HG02678 (cell line): ENCODE measurements around the gene FAF2.
A peak's percentile ranks its signal among the peaks of the same experiment; 100 is the strongest.
"Not testable (repeated sequence)": the region's sequence is repeated elsewhere in the genome, so short reads cannot be mapped to it uniquely, and the experiment has no call there.

Source experiments
- ATAC-seq: cut with Tn5 transposase; IDR thresholded peaks from one replicate; pipeline ENCODE4 v1.9.1; 2021; ENCODE audit warnings: mild to moderate bottlenecking, moderate library complexity; ENCODE audit not compliant: unreplicated experiment

The FAF2 gene

GRCh38 chr5:176447978-176448608 lies at the start of gene FAF2:
TSS of gene FAF2 (plus strand) at chr5:176448385. CDS start at chr5:176448408, 23 bp downstream.
- peak; percentile 91 for ATAC-seq

- ATAC-seq: no peak
Observed at GRCh38 chr5:176400382-176401156, 47.6 kb upstream of the FAF2 start.

GRCh38 chr5:176401281-176402205 lies 46.6 kb upstream of the FAF2 start:
- no peak for ATAC-seq

GRCh38 chr5:176405656-176406435 lies 42.3 kb upstream of the FAF2 start:
- no peak for ATAC-seq

GRCh38 chr5:176406436-176407052 lies 41.6 kb upstream of the FAF2 start:
- no peak for ATAC-seq

GRCh38 chr5:176407456-176408251 lies 40.5 kb upstream of the FAF2 start:
- no peak for ATAC-seq

GRCh38 chr5:176408252-176408573 lies 40.0 kb upstream of the FAF2 start:
- not testable (repeated sequence) for ATAC-seq

- ATAC-seq: no peak
Observed at GRCh38 chr5:176408590-176408989, 39.6 kb upstream of the FAF2 start.

GRCh38 chr5:176409765-176410164 lies 38.4 kb upstream of the FAF2 start:
- no peak for ATAC-seq

GRCh38 chr5:176410486-176411180 lies 37.6 kb upstream of the FAF2 start:
- no peak for ATAC-seq

- no peak for ATAC-seq
Observed at GRCh38 chr5:176412517-176413254, 35.5 kb upstream of the FAF2 start.

GRCh38 chr5:176413255-176413565 lies 35.0 kb upstream of the FAF2 start:
- no peak for ATAC-seq

GRCh38 chr5:176413709-176414191 lies 34.4 kb upstream of the FAF2 start:
- no peak for ATAC-seq

GRCh38 chr5:176414704-176415103 lies 33.5 kb upstream of the FAF2 start:
- no peak for ATAC-seq

- ATAC-seq: no peak
Observed at GRCh38 chr5:176415240-176415951, 32.8 kb upstream of the FAF2 start.

GRCh38 chr5:176415952-176416924 lies 31.9 kb upstream of the FAF2 start, which contains the start of gene CLTB:
TSS of gene CLTB (minus strand) at chr5:176416539. CDS start at chr5:176416363, 176 bp downstream.
- ATAC-seq: peak; percentile 98
